Activated T-helper 2 cell treated with anti-CD3 and anti-CD28 coated beads, Interferon-gamma antibody, Interleukin-2, Interleukin-4, amounts not matched to agents 10 μg/mL and 5 μg/mL and 100 μg/mL, durations not matched to agents 14 hours and 24 hours and 36 hours (primary cell): ENCODE data around the gene RAB7A. TPM values are rescaled to one million over a fixed set of nuclear protein-coding genes. Genes with fewer than 3 reads are reported as not detected.

ENCODE experiments used
- DNase-seq: peaks from one replicate; pipeline ENCODE4 v3.0.0; 2021; ENCODE audit warnings: low spot score
- H3K27ac Mint-ChIP-seq: one replicate; pipeline ENCODE4 v1.8.0; 2021; ENCODE audit warnings: mixed read lengths
- H3K27me3 Mint-ChIP-seq: one replicate; pipeline ENCODE4 v1.8.0; 2021; ENCODE audit warnings: low read depth, mixed read lengths
- H3K36me3 Mint-ChIP-seq: one replicate; pipeline ENCODE4 v1.8.0; 2021; ENCODE audit warnings: low read depth, mixed read lengths
- H3K4me1 Mint-ChIP-seq: one replicate; pipeline ENCODE4 v1.8.0; 2021; ENCODE audit warnings: low read depth, mixed read lengths
- H3K4me3 Mint-ChIP-seq: one replicate; pipeline ENCODE4 v1.8.0; 2021; ENCODE audit warnings: low read depth, mild to moderate bottlenecking, moderate library complexity, mixed read lengths
- H3K9me3 Mint-ChIP-seq: one replicate; pipeline ENCODE4 v1.8.0; 2021; ENCODE audit warnings: mixed read lengths
- intact Hi-C: fragments of 100-400 bp; cut with micrococcal nuclease; formaldehyde crosslinking; loops from one replicate; pipeline ENCODE4 v1.15.1; 2023
- total RNA-seq: library from RNA; stranded (reverse); gene quantifications from 2 replicates; pipeline ENCODE4 v1.2.3, GENCODE V29; 2022

The RAB7A gene
- total RNA-seq, 1 donor from 2014 or later: 322 TPM

DNA sequence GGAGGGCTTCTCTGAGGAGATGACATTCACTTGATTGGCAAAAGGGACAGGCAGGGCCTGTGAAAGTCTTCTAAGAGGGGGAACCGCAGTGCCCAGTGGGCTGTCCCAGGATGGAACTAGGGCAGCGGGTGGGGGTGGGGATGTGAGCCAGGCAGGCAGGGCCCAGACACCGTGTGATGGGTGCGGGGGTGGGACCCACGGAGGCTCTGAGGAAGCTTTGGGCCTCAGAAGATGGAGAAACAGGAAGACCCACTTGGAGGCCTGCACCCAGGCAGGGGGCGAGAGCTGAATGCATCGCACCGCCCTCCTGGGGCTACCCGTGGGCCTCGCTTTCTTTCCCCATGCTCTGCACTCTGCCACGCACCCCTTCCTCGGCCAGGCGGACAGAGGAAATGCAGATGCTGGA lies 120.5 kb downstream of the RAB7A start:
- no peaks in the 10 kb centered on the region for H3K36me3 Mint-ChIP-seq
- H3K4me3 Mint-ChIP-seq: peak overlapping the region; percentile 51
- H3K4me1 Mint-ChIP-seq: peaks cover 18% of the 10 kb centered on the region
- no peaks in the 10 kb centered on the region for H3K27me3 Mint-ChIP-seq
- intact Hi-C loops: loop anchor here (1.0 to 2.0 kb wide), 2 partner anchors 42 to 166 kb away; no protein-coding TSS in a partner anchor
- DNase-seq: no peak
- H3K27ac Mint-ChIP-seq: peak overlapping the region; percentile 91
- H3K9me3 Mint-ChIP-seq: no peaks in the 10 kb centered on the region

DNA sequence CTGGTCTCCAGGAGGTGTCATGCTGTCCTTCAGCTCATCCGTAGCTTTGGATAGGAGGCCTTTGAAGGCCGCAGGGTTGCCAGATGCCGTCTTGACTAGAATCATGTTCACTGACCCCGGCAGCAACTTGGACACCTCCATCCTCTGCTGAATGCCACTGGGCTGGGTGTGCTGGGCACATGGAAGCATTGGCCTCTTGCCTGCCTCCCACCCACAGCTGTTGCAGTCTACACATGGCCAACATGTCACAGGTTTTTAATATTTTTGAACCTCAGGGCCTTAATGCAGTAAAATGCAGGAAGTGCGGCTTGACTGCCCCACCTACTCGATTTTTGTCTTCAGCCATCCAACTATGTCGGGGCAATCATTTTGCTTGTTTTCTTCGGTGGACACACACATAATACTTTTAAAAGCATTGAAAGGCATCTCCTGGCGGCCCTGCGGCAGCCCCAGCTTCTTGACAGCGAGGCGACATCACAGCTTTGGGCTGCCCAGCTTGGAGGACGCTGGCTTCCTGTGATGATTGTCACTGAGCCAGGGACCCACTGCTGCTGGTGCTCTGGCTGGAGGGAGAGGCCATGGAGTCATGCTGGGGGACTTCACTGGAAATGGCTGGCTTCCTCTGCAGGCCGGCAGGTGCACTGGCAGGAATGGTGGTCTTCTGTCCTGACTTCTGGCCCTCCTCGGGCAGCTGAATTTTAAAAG lies 121.8 kb downstream of the RAB7A start:
- intact Hi-C loops: loop anchor here (2.0 kb wide), 1 partner anchor 43 kb away; no protein-coding TSS in a partner anchor
- H3K9me3 Mint-ChIP-seq: no peaks in the 10 kb centered on the region
- H3K4me1 Mint-ChIP-seq: peaks cover 18% of the 10 kb centered on the region
- no peaks in the 10 kb centered on the region for H3K36me3 Mint-ChIP-seq
- no peak for DNase-seq
- H3K27me3 Mint-ChIP-seq: no peaks in the 10 kb centered on the region
- peak overlapping the region; percentile 7 for H3K27ac Mint-ChIP-seq
- no peak overlapping the region for H3K4me3 Mint-ChIP-seq

- H3K36me3 Mint-ChIP-seq: no peaks in the 10 kb centered on the region
- no peak overlapping the region for H3K27ac Mint-ChIP-seq
- intact Hi-C loops: no loop called here
- no peaks in the 10 kb centered on the region for H3K27me3 Mint-ChIP-seq
- no peak for DNase-seq
- H3K4me3 Mint-ChIP-seq: no peak overlapping the region
- H3K9me3 Mint-ChIP-seq: peaks cover 3% of the 10 kb centered on the region
- peaks cover 18% of the 10 kb centered on the region for H3K4me1 Mint-ChIP-seq
These were observed 123.0 kb downstream of the RAB7A start for GRCh38 chr3:128848936-128849335.

- peaks cover 17% of the 10 kb centered on the region for H3K4me1 Mint-ChIP-seq
- intact Hi-C loops: no loop called here
- H3K4me3 Mint-ChIP-seq: no peak overlapping the region
- H3K27ac Mint-ChIP-seq: no peak overlapping the region
- peaks cover 6% of the 10 kb centered on the region for H3K36me3 Mint-ChIP-seq
- peaks cover 14% of the 10 kb centered on the region for H3K9me3 Mint-ChIP-seq
- DNase-seq: no peak
- H3K27me3 Mint-ChIP-seq: no peaks in the 10 kb centered on the region
These were observed 124.0 kb downstream of the RAB7A start for GRCh38 chr3:128849911-128850455.

- Mint-ChIP-seq H3K36me3 (peaks cover 6% of the 10 kb centered on the region), H3K27ac (no peak overlapping the region), H3K4me3 (no peak overlapping the region), H3K4me1 (peaks cover 12% of the 10 kb centered on the region), H3K27me3 (no peaks in the 10 kb centered on the region), H3K9me3 (peaks cover 19% of the 10 kb centered on the region)
- no peak for DNase-seq
- intact Hi-C loops: no loop called here
These were observed 124.6 kb downstream of the RAB7A start for GRCh38 chr3:128850544-128850943.

GRCh38 chr3:128851601-128852000 lies 125.6 kb downstream of the RAB7A start:
- H3K4me3 Mint-ChIP-seq: no peak overlapping the region
- peaks cover 22% of the 10 kb centered on the region for H3K9me3 Mint-ChIP-seq
- H3K36me3 Mint-ChIP-seq: peaks cover 6% of the 10 kb centered on the region
- H3K27ac Mint-ChIP-seq: no peak overlapping the region
- intact Hi-C loops: no loop called here
- DNase-seq: no peak
- H3K27me3 Mint-ChIP-seq: no peaks in the 10 kb centered on the region
- H3K4me1 Mint-ChIP-seq: peaks cover 6% of the 10 kb centered on the region

DNA sequence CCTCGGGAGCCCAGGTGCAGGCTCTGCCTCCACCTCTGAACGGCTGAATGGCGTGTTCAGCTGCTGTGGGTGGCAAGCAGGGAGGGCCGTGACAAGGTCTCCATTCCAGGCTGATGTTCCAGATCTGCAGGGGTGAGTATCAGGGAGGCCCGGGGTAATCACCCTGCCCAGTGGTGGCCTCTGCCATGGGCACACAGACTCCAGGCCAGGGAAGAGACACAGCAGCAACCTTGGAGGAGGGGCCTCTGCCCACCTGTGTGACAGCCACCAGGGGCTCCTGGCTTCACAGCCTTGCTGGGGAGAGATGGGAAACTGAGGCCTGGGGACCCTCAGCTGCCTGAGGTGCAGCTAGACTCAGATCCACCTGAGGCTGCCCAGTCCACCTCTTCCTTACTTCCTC lies 127.8 kb downstream of the RAB7A start:
- peaks cover 19% of the 10 kb centered on the region for H3K36me3 Mint-ChIP-seq
- DNase-seq: no peak
- H3K4me1 Mint-ChIP-seq: no peaks in the 10 kb centered on the region
- peaks cover 40% of the 10 kb centered on the region for H3K9me3 Mint-ChIP-seq
- H3K27ac Mint-ChIP-seq: no peak overlapping the region
- H3K27me3 Mint-ChIP-seq: no peaks in the 10 kb centered on the region
- intact Hi-C loops: no loop called here
- no peak overlapping the region for H3K4me3 Mint-ChIP-seq

GRCh38 chr3:128854475-128854874 lies 128.5 kb downstream of the RAB7A start:
- Mint-ChIP-seq H3K27me3 (no peaks in the 10 kb centered on the region), H3K36me3 (peaks cover 24% of the 10 kb centered on the region), H3K4me3 (no peak overlapping the region), H3K9me3 (peaks cover 46% of the 10 kb centered on the region), H3K4me1 (no peaks in the 10 kb centered on the region), H3K27ac (no peak overlapping the region)
- intact Hi-C loops: no loop called here
- no peak for DNase-seq

DNA sequence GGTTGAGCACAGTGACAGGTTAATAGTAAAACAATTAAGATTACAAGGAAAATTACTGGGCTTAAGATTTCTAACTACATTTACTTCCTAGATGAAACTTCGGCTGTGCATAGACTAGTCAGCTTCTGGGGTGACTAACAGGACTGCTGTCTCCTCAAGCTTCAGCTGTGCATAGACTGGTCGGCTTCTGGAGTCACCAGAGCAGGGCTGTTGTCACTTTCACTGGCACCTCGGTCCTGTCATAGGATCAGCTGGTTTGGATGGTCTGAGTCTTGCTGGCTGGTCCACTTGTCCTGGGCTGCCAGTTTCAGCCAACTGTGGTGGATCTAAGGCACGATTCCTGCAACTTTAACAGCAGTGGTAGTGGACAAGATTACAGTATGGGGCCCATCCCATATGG lies 129.6 kb downstream of the RAB7A start:
- no peaks in the 10 kb centered on the region for H3K27me3 Mint-ChIP-seq
- no peak overlapping the region for H3K4me3 Mint-ChIP-seq
- peaks cover 33% of the 10 kb centered on the region for H3K36me3 Mint-ChIP-seq
- no peak overlapping the region for H3K27ac Mint-ChIP-seq
- intact Hi-C loops: no loop called here
- no peak for DNase-seq
- H3K9me3 Mint-ChIP-seq: peaks cover 57% of the 10 kb centered on the region
- H3K4me1 Mint-ChIP-seq: no peaks in the 10 kb centered on the region

GRCh38 chr3:128858167-128858566 lies 132.2 kb downstream of the RAB7A start:
- H3K27ac Mint-ChIP-seq: no peak overlapping the region
- peaks cover 65% of the 10 kb centered on the region for H3K9me3 Mint-ChIP-seq
- no peaks in the 10 kb centered on the region for H3K27me3 Mint-ChIP-seq
- H3K36me3 Mint-ChIP-seq: peaks cover 41% of the 10 kb centered on the region
- no peak overlapping the region for H3K4me3 Mint-ChIP-seq
- H3K4me1 Mint-ChIP-seq: no peaks in the 10 kb centered on the region
- no peak for DNase-seq
- intact Hi-C loops: no loop called here

DNA sequence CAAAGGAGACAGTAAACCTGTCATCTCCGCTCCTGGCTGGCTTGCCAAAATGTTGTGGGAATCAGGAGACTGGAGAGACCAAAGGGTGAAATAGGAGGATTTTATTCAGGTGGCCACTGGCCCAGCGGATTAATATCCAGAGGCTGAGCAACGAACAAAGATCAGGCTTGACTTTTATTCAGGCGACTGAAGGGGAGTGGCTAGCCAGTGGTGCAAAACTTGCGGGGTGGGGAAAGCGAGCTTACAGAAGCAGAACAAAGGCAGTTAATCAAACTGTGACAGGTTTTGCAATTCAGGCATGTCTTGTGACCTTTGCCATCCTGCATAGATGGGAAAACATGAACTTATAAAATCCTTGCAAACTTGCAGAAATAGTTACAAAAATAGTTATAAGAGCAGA lies 133.6 kb downstream of the RAB7A start:
- Mint-ChIP-seq H3K27ac (no peak overlapping the region), H3K4me3 (no peak overlapping the region), H3K27me3 (no peaks in the 10 kb centered on the region), H3K36me3 (peaks cover 36% of the 10 kb centered on the region), H3K9me3 (peaks cover 55% of the 10 kb centered on the region), H3K4me1 (no peaks in the 10 kb centered on the region)
- intact Hi-C loops: no loop called here
- no peak for DNase-seq

DNA sequence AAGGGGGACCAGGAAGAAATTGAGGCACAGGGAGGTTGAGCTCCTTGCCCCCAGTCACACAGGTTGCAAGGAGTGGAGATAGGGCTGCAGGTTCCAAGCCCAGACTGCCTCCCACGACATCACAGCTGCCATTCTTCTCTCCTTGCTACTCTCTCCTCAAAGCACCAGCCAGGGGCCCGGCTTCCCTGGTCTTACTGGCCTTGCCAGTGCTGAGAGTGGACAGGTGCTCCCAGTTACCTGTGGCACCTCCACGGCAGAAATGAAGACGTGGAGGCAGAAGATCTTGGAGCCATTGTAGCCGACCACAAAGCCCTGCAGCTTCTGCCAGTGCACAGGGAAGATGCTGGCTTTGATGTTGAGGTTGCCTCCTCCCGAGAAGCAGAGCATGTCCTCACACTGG lies 135.5 kb downstream of the RAB7A start:
- intact Hi-C loops: no loop called here
- H3K27ac Mint-ChIP-seq: no peak overlapping the region

GRCh38 chr3:128863560-128863959 lies 137.6 kb downstream of the RAB7A start:
- Mint-ChIP-seq H3K36me3 (peaks cover 24% of the 10 kb centered on the region), H3K27ac (no peak overlapping the region), H3K9me3 (peaks cover 28% of the 10 kb centered on the region), H3K4me1 (peaks cover 2% of the 10 kb centered on the region), H3K27me3 (no peaks in the 10 kb centered on the region), H3K4me3 (no peak overlapping the region)
- intact Hi-C loops: no loop called here
- DNase-seq: no peak

More for the DNA sequence above, 135.5 kb downstream of the RAB7A start:
- Mint-ChIP-seq H3K27me3 (no peaks in the 10 kb centered on the region), H3K36me3 (peaks cover 35% of the 10 kb centered on the region), H3K4me3 (no peak overlapping the region), H3K4me1 (no peaks in the 10 kb centered on the region), H3K9me3 (peaks cover 42% of the 10 kb centered on the region)
- no peak for DNase-seq
